IPS-20b (cell line): ENCODE measurements around the gene ADK.
A peak's percentile ranks its signal among the peaks of the same experiment; 100 is the strongest.
"Not testable (repeated sequence)": the region's sequence is repeated elsewhere in the genome, so short reads cannot be mapped to it uniquely, and the experiment has no call there.

Experiments used
- H3K27ac ChIP-seq: one replicate; pipeline ENCODE4 v1.5.1; 2013; ENCODE audit warnings: low read length
- H3K27me3 ChIP-seq: 2 replicates; pipeline ENCODE4 v1.6.1; 2013; ENCODE audit warnings: mild to moderate bottlenecking, low read length, inconsistent platforms; ENCODE audit not compliant: insufficient read depth
- H3K36me3 ChIP-seq: 2 replicates; pipeline ENCODE4 v1.6.1; 2013; ENCODE audit warnings: low read depth, mild to moderate bottlenecking, inconsistent platforms, low read length, moderate library complexity; ENCODE audit not compliant: insufficient read depth
- H3K4me1 ChIP-seq: 2 replicates; pipeline ENCODE4 v1.6.1; 2013; ENCODE audit warnings: mild to moderate bottlenecking, control low read depth, inconsistent platforms, low read length, moderate library complexity; ENCODE audit not compliant: insufficient read depth
- H3K4me3 ChIP-seq: 2 replicates; pipeline ENCODE4 v1.5.1; 2013; ENCODE audit warnings: mild to moderate bottlenecking, low read length, inconsistent platforms
- H3K9ac ChIP-seq: 2 replicates; pipeline ENCODE4 v1.6.1; 2013; ENCODE audit warnings: low read depth, mild to moderate bottlenecking, inconsistent platforms, low read length, moderate library complexity
- H3K9me3 ChIP-seq: 2 replicates; pipeline ENCODE4 v1.6.1; 2013; ENCODE audit warnings: mild to moderate bottlenecking, low read depth, low read length, inconsistent platforms; ENCODE audit not compliant: insufficient read depth

The ADK gene

GRCh38 chr10:74190494-74190893, 39.5 kb downstream of the ADK start:
- Histone ChIP-seq H3K36me3 (no peaks in the 10 kb centered on the region), H3K4me3 (no peak overlapping the region), H3K27me3 (no peaks in the 10 kb centered on the region), H3K9ac (no peak overlapping the region), H3K27ac (peak overlapping the region; percentile 4), H3K9me3 (no peaks in the 10 kb centered on the region), H3K4me1 (peaks cover 6% of the 10 kb centered on the region; the same call in 1 of the 2 replicates)

DNA sequence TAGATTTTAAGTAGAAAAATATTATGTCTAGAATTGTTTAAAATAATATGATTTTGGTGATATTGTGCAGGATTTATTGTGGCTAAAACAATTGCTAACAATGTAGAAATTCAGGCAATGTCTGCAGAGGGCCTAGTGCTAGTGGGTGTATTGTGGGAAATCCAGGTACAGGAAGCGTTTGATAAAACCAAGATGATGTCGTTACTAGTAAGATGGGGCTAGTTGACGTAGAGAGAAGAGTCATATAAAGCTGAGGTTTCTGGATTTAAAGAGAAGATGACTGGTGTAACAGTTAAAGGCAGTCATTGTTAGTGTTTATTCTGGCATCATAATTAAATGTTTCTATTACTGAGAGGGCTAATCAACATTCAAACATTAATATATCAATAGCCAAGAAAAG, 43.5 kb downstream of the ADK start:
- no peak overlapping the region for H3K9ac ChIP-seq
- no peak overlapping the region for H3K4me3 ChIP-seq
- H3K36me3 ChIP-seq = no peaks in the 10 kb centered on the region
- no peak overlapping the region for H3K27ac ChIP-seq
- H3K27me3 ChIP-seq = no peaks in the 10 kb centered on the region
- no peaks in the 10 kb centered on the region for H3K9me3 ChIP-seq
- H3K4me1 ChIP-seq = peaks cover 5% of the 10 kb centered on the region; the same call in 1 of the 2 replicates

- H3K4me1 ChIP-seq = peaks cover 2% of the 10 kb centered on the region; the same call in 1 of the 2 replicates
- H3K36me3 ChIP-seq = no peaks in the 10 kb centered on the region
- no peaks in the 10 kb centered on the region for H3K9me3 ChIP-seq
- no peak overlapping the region for H3K4me3 ChIP-seq
- H3K27ac ChIP-seq = no peak overlapping the region
- no peaks in the 10 kb centered on the region for H3K27me3 ChIP-seq
- no peak overlapping the region for H3K9ac ChIP-seq
These were observed 44.0 kb downstream of the ADK start for GRCh38 chr10:74194999-74195398.

GRCh38 chr10:74199315-74199714, 48.3 kb downstream of the ADK start:
- Histone ChIP-seq H3K4me3 (no peak overlapping the region), H3K36me3 (peaks cover 5% of the 10 kb centered on the region; the same call in 1 of the 2 replicates), H3K27ac (no peak overlapping the region), H3K27me3 (no peaks in the 10 kb centered on the region), H3K9me3 (no peaks in the 10 kb centered on the region), H3K4me1 (no peaks in the 10 kb centered on the region), H3K9ac (no peak overlapping the region)

DNA sequence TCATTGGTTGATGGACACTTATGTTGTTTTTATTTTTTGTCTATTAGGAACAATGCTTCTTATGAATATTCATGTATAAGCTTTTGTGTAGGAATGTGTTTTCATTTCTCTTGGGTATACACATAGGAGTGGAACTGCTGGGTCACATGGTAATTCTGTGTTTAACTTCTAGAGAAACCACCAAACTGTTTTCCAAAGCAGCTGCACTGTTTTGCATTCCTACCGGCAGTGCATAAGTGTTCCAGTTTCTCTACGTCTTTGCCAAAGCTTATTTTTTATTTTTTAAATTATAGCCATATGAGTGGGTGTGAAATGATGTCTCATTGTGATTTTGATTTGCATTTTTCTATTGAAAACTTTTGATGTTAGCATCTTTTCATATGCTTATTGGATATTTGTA, 51.3 kb downstream of the ADK start:
- no peak overlapping the region for H3K9ac ChIP-seq
- no peak overlapping the region for H3K4me3 ChIP-seq
- H3K4me1 ChIP-seq = no peaks in the 10 kb centered on the region
- H3K9me3 ChIP-seq = no peaks in the 10 kb centered on the region
- no peak overlapping the region for H3K27ac ChIP-seq
- H3K27me3 ChIP-seq = no peaks in the 10 kb centered on the region
- peaks cover 5% of the 10 kb centered on the region; the same call in 1 of the 2 replicates for H3K36me3 ChIP-seq

DNA sequence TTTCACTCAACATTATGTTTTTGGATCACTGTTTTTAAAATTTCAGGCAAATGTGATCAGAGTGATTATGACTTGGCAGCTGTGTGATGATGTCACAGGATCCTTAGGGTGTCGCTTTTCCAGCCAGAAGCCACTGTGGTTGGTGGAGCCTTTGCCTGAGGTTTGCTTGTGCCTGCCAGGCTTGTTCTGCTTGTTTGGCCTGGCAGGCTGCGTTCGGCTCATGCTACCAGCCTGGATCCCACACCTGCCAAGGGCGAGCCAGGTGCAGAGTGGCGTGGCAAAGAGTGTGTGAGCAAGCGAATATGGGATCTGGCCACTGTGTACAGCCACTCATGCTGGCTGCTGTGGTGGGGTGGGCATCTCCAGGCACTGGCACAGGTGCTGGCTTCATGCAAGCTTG, 55.7 kb downstream of the ADK start:
- Histone ChIP-seq H3K36me3 (no peaks in the 10 kb centered on the region), H3K4me3 (no peak overlapping the region), H3K27me3 (no peaks in the 10 kb centered on the region), H3K9ac (no peak overlapping the region), H3K27ac (no peak overlapping the region), H3K9me3 (no peaks in the 10 kb centered on the region), H3K4me1 (no peaks in the 10 kb centered on the region; the same call in 1 of the 2 replicates)

DNA sequence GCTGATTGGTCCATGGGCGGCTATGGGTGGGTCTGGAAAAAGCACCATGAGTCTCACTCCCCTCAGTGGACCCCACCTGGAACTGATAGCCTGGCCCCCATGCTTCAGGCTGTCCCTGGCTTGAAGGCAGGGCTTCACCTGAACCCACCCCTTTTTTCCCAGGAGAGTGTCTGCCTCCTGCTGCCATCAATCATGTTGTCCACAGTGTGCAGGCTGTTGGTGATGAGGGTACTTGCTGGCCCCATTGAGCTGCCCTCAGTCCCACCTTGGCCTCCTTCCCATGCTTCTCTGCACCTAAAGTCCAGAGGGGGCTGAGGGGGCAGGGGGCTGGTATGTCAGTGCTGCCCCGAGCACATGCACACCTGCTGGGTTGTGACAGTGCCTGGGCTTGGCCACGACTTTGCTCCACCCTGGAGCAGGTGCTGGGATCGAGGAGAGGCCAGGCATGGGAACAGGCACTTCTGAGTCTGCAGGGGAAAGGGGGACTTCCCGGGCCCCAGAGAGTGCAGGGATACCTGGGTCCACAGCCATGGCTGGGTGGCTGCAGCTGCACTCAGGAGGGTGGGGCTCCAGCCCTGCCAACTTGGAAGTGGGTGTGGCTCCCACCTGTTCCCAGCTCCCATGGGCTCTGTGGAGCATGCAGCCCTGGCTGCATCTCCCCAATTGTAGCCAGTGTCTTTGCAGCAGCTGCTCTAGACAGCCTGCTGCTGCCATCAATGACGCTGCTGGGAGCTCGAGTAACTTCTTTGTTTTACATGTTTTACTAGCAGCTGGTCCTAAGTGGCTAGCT, 56.9 kb downstream of the ADK start:
- H3K4me3 ChIP-seq = no peak overlapping the region
- no peak overlapping the region for H3K9ac ChIP-seq
- no peak overlapping the region for H3K27ac ChIP-seq
- H3K4me1 ChIP-seq = no peaks in the 10 kb centered on the region; the same call in 1 of the 2 replicates
- no peaks in the 10 kb centered on the region for H3K9me3 ChIP-seq
- no peaks in the 10 kb centered on the region for H3K36me3 ChIP-seq
- H3K27me3 ChIP-seq = no peaks in the 10 kb centered on the region

- H3K9me3 ChIP-seq = no peaks in the 10 kb centered on the region
- no peak overlapping the region for H3K9ac ChIP-seq
- no peak overlapping the region for H3K27ac ChIP-seq
These were observed 58.0 kb downstream of the ADK start for GRCh38 chr10:74208997-74209396.

DNA sequence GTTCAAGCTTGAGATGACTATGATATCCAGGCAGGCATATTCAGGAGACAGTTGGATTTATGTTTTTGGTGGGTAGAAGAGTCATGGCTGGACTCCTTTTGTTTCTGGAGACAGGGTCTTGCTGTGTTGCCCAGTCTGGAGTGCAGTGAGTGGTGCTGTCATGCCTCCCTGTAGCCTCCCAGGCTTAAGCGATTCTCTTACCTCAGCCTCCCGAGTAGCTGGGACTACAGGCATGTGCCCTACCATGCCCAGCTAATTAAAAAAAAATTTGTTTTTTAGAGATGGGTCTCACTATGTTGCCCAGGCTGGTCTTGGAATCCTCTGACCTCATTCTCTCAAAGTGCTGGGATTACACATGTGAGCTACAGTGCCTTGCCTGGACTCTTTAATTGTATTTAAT, 62.0 kb downstream of the ADK start:
- Histone ChIP-seq H3K27ac (no peak overlapping the region), H3K4me3 (no peak overlapping the region), H3K27me3 (no peaks in the 10 kb centered on the region), H3K36me3 (no peaks in the 10 kb centered on the region), H3K9ac (no peak overlapping the region), H3K4me1 (no peaks in the 10 kb centered on the region; the same call in 1 of the 2 replicates), H3K9me3 (peaks cover 8% of the 10 kb centered on the region; the same call in 1 of the 2 replicates)

More at GRCh38 chr10:74208997-74209396, 58.0 kb downstream of the ADK start:
- no peaks in the 10 kb centered on the region for H3K36me3 ChIP-seq
- H3K4me3 ChIP-seq = no peak overlapping the region
- no peaks in the 10 kb centered on the region; the same call in 1 of the 2 replicates for H3K4me1 ChIP-seq
- H3K27me3 ChIP-seq = no peaks in the 10 kb centered on the region

GRCh38 chr10:74213571-74214162, 62.6 kb downstream of the ADK start:
- Histone ChIP-seq H3K9me3 (peaks cover 8% of the 10 kb centered on the region; the same call in 1 of the 2 replicates), H3K9ac (no peak overlapping the region), H3K27me3 (no peaks in the 10 kb centered on the region), H3K36me3 (no peaks in the 10 kb centered on the region), H3K27ac (no peak overlapping the region), H3K4me1 (no peaks in the 10 kb centered on the region), H3K4me3 (no peak overlapping the region)

GRCh38 chr10:74217110-74217509, 66.1 kb downstream of the ADK start:
- H3K27ac ChIP-seq = not testable (repeated sequence)

GRCh38 chr10:74222467-74222866, 71.4 kb downstream of the ADK start:
- H3K4me1 ChIP-seq, H3K9ac ChIP-seq, H3K4me3 ChIP-seq, H3K27me3 ChIP-seq, H3K27ac ChIP-seq, H3K9me3 ChIP-seq, H3K36me3 ChIP-seq: not testable (repeated sequence)

More at GRCh38 chr10:74217110-74217509, 66.1 kb downstream of the ADK start:
- H3K9me3 ChIP-seq, H3K4me3 ChIP-seq, H3K27me3 ChIP-seq, H3K9ac ChIP-seq, H3K4me1 ChIP-seq, H3K36me3 ChIP-seq: not testable (repeated sequence)
